Subcutaneous adipose tissue (tissue), 4 donors: Measurements from ENCODE around the gene SLC25A33. TPM values are rescaled to one million over a fixed set of nuclear protein-coding genes. Genes with fewer than 3 reads are reported as not detected.

Source experiments
- CTCF ChIP-seq: fragments of 450-650 bp; IDR thresholded peaks from one replicate; pipeline ENCODE4 v1.5.1; 2016; ENCODE audit warnings: low read depth, mild to moderate bottlenecking, control low read depth, antibody characterized with exemption, moderate library complexity
- total RNA-seq, 4 donors: library from RNA; depleted of rRNA; stranded (reverse); fragments of >200 nt; gene quantifications; one replicate each; pipeline ENCODE4 v1.1.0, GENCODE V29; 2016

The SLC25A33 gene
- total RNA-seq, 4 donors from 2014 or later = 8.5 to 28.8 (median 12.9) TPM

- TF ChIP-seq CTCF = no peak
These were observed 51.8 kb downstream of the SLC25A33 start for GRCh38 chr1:9590945-9591668.

GRCh38 chr1:9591669-9592509 lies 52.6 kb downstream of the SLC25A33 start:
- no peak for TF ChIP-seq CTCF

- no peak for TF ChIP-seq CTCF
These were observed 53.3 kb downstream of the SLC25A33 start for GRCh38 chr1:9592510-9593075.

GRCh38 chr1:9593147-9593491 lies 53.9 kb downstream of the SLC25A33 start:
- no peak for TF ChIP-seq CTCF

GRCh38 chr1:9593492-9594465 lies 54.5 kb downstream of the SLC25A33 start:
- no peak for TF ChIP-seq CTCF

GRCh38 chr1:9594471-9595155 lies 55.3 kb downstream of the SLC25A33 start:
- TF ChIP-seq CTCF = no peak
